GM20000 (cell line): ENCODE data around the gene FAM131C.

Experiments
- DNase-seq: peaks from one replicate; pipeline ENCODE4 v3.0.0; 2012; ENCODE audit warnings: low spot score
- CTCF ChIP-seq: IDR thresholded peaks from 2 replicates; pipeline ENCODE4 v1.5.1; 2012; ENCODE audit warnings: mild to moderate bottlenecking, control low read depth; ENCODE audit errors: extremely low read depth, missing control alignments

FAM131C gene

DNA sequence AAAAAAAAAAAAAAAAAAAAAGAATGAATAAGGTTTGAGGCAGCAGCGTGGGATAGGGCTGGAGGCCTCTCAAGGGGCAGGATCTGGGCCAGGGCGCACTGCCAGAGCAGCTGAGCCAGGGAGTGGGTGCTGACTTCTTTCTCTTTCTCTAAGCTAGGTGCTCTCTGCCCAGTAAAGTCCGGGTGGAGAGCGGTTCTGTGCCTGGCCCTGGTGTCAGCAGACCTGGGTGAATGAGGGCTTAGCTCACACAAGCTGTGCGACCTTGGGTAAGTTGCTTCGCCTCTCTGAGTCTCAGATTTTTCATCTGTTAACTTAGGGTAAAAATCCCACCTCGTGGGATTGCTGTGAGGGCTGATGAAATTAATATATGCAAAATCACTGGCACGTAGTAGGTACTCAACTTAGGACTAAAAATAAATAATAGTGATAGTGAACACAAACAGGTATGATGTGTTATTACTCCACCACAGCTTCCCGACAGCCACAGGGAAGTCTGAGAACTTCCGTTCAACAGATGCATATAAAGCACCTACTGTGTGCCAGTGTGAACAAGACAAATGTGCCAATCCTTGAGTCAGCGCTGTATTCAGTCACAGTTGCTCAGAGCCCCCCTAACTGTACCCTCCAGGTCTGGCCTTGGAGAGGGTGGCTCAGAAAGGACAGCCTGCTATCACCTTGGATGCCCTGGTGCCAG is 2.0 kb upstream of the FAM131C start:
- no peak for DNase-seq
- TF ChIP-seq CTCF, result no peak

DNA sequence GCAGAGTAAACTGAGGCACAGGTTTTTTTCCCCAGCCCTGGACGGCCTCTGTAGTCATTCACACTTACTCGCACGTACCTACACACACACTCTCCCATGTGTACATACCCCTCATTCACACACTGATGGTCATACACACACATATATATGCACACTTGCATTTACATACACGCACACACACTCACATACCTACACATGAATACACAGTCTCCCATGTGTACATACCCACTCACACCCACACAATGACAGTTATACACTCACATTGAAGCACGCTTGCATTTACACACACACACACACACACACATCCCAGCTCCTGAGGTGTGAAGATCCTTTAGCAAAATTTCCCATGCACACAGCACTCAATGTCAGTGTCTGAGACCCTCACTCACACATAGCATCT is 766 bp upstream of the FAM131C start:
- no peak for DNase-seq
- no peak for TF ChIP-seq CTCF

DNA sequence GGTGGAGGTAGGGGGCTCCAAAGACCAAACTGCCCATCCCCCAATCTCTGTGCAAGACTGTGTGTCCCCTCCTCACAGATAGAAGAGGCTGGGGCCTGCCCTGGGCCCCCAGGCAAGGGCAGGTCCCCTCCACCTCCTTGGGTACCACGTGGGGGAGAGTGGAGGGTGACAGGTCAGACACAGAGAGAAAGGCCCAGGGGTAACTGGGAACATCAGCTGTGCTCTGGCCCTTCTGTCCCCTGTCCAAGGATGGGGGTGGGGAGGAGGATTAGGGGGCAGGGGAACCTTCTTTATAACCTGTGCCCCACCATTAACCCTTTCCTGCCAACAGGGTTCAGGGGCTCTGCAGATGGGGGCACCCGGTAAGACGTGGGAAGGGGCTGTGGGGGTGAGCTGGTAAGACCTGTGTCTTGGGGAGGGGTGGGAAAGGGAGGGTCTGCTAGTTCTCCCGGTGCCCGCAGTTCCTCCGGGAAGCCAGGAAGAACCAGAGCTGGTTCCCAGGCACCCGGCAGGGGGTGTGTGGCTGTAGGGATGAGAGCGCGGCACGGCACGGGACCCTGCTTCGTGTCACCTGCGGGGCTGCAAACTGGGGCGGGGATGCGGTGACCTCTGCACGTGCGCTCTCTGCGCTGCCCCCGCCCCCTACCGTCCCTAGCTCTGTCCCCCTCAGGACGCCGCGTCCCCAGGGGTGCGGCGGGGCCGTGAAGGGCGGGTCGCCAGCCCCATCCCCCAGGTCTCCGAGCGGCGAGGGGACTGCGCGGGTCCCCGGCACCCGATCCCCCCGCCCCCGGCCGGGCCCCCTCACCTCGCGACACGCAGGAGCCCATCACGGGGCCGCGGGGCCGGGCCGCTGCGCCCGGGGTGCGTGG is 601 bp downstream of the FAM131C start:
- DNase-seq, result no peak
- TF ChIP-seq CTCF, result no peak

- DNase-seq, result no peak
- TF ChIP-seq CTCF, result no peak
Measured at GRCh38 chr1:16072095-16072494, 1.4 kb downstream of the FAM131C start.

DNA sequence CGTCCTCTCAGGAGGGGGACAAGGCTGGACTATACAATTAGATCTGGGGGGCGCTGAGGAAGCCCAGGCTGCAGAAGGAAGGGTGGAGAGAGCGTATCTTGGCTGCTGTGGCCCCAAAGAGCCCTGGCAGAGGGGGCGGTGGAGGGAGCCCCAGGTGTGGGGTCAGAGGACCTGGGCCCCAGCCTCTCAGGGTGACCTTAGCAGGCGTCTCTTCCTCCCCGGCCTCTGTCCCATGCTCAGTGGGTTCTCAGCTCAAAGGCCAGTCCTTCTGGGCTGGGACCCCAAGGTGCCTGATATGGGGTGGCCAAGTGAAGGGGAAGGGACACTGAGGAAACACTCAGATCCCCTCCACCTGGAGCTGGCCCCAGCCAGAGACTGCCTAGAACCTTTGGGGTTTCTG is 1.8 kb downstream of the FAM131C start:
- TF ChIP-seq CTCF, result no peak
- no peak for DNase-seq

- TF ChIP-seq CTCF, result no peak
- no peak for DNase-seq
Measured at GRCh38 chr1:16070640-16071355, 2.7 kb downstream of the FAM131C start.
